A549 (cell line): ENCODE results near the gene FKBP1A. TPM values are rescaled to one million over a fixed set of nuclear protein-coding genes. Genes with fewer than 3 reads are reported as not detected.

ENCODE experiments used
- ATAC-seq, 2 experiments: fragments of 200-7000 bp in 1 of 2; fragments of >200 bp in 1 of 2; cut with Nextera tagmentation in 1 of 2; cut with Tn5 transposase in 1 of 2; 3 replicates each; pipeline versions ENCODE4 v1.8.0 to v1.9.1; 2018 to 2020; ENCODE audit warnings: mild to moderate bottlenecking in 1 of 2, moderate library complexity in 1 of 2
- CTCF ChIA-PET: fragments of 300-600 bp; sonication (Branson Sonifier 250); formaldehyde crosslinking; extraction: SDS; loops from one replicate; lab custom pipeline; 2021; ENCODE audit warnings: antibody characterized with exemption, inconsistent platforms; lab: Yijun Ruan, JAX
- POLR2A ChIA-PET: fragments of 350-600 bp; formaldehyde crosslinking; extraction: SDS; loops from one replicate; lab custom pipeline; 2021; ENCODE audit warnings: antibody characterized with exemption, inconsistent platforms; lab: Yijun Ruan, JAX
- DNase-seq, 2 experiments: peaks; one replicate each; pipeline versions ENCODE4 v3.0.0 to v3.0.0-alpha.2; 2011 to 2016; ENCODE audit warnings: low read depth in 1 of 2, low spot score in 1 of 2
- FAIRE-seq: peaks from 2 replicates; lab custom pipeline; 2011; peaks lifted over from hg19 to GRCh38; lab: Jason Lieb, UNC
- H3K27ac ChIP-seq, 2 experiments: fragments of >200 bp; sonication (Bioruptor Twin); formaldehyde crosslinking; 3 replicates each; pipeline ENCODE4 v1.5.1; 2016 to 2017
- H3K4me1 ChIP-seq: fragments of >200 bp; sonication (Bioruptor Twin); formaldehyde crosslinking; 3 replicates; pipeline ENCODE4 v1.6.1; 2016
- H3K4me2 ChIP-seq: fragments of >200 bp; sonication (Bioruptor Twin); formaldehyde crosslinking; 3 replicates; pipeline ENCODE4 v1.6.1; 2016
- H3K4me3 ChIP-seq: fragments of >200 bp; sonication (Bioruptor Twin); formaldehyde crosslinking; 3 replicates; pipeline ENCODE4 v1.5.1; 2016
- H3K9me3 ChIP-seq: fragments of >200 bp; sonication (Bioruptor Twin); formaldehyde crosslinking; 3 replicates; pipeline ENCODE4 v1.6.1; 2016
- CBX2 ChIP-seq: fragments of 200-600 bp; sonication (generic); IDR thresholded peaks from 2 replicates; pipeline ENCODE4 v1.6.1; 2016; ENCODE audit warnings: low read depth, mild to moderate bottlenecking, borderline replicate concordance
- CEBPB ChIP-seq, 2 experiments: fragments of >200 bp in 1 of 2; sonication (Bioruptor Twin) in 1 of 2; formaldehyde crosslinking in 1 of 2; IDR thresholded peaks; 2 replicates each; pipeline ENCODE4 v1.6.1; 2012 to 2016
- EHF ChIP-seq: fragments of 250-450 bp; sonication (Bioruptor Pico); IDR thresholded peaks from 2 replicates; pipeline ENCODE4 v1.5.0; 2020; ENCODE audit warnings: mild to moderate bottlenecking
- FOSL2 ChIP-seq, 2 experiments: fragments of 450-650 bp in 1 of 2; fragments of >200 bp in 1 of 2; sonication (Bioruptor Twin) in 1 of 2; formaldehyde crosslinking; IDR thresholded peaks; 2 replicates each; pipeline versions ENCODE4 v1.5.0 to v1.6.1; 2016 to 2020; ENCODE audit warnings: mild to moderate bottlenecking in 1 of 2, moderate library complexity in 1 of 2
- GATA3 ChIP-seq: IDR thresholded peaks from 2 replicates; pipeline ENCODE4 v1.6.1; 2012; ENCODE audit warnings: borderline replicate concordance
- HEYL ChIP-seq: fragments of 250-450 bp; sonication (Bioruptor Pico); IDR thresholded peaks from 2 replicates; pipeline ENCODE4 v1.8.0; 2021; ENCODE audit warnings: mild to moderate bottlenecking, moderate library complexity
- JUN ChIP-seq, 2 experiments: fragments of >200 bp; sonication (Bioruptor Twin); formaldehyde crosslinking; IDR thresholded peaks; 2 replicates in 1 of 2; 3 replicates in 1 of 2; pipeline ENCODE4 v1.6.1; 2016 to 2017
- JUNB ChIP-seq: fragments of >200 bp; sonication (Bioruptor Twin); formaldehyde crosslinking; IDR thresholded peaks from 2 replicates; pipeline ENCODE4 v1.6.1; 2016
- KDM5A ChIP-seq: fragments of 200-600 bp; sonication (generic); IDR thresholded peaks from 2 replicates; pipeline ENCODE4 v1.6.1; 2016; ENCODE audit warnings: antibody characterized with exemption, mild to moderate bottlenecking
- MAFK ChIP-seq: fragments of 450-650 bp; IDR thresholded peaks from 2 replicates; pipeline ENCODE4 v1.6.1; 2014; ENCODE audit not compliant: partially characterized antibody
- MAX ChIP-seq: IDR thresholded peaks from 2 replicates; pipeline ENCODE4 v1.6.1; 2012
- RARB ChIP-seq: fragments of 250-450 bp; sonication (Bioruptor Pico); IDR thresholded peaks from 2 replicates; pipeline ENCODE4 v1.8.0; 2021; ENCODE audit warnings: mild to moderate bottlenecking, moderate library complexity
- REST ChIP-seq: fragments of 200-600 bp; sonication (generic); IDR thresholded peaks from 2 replicates; pipeline ENCODE4 v1.6.1; 2016; ENCODE audit warnings: antibody characterized with exemption, mild to moderate bottlenecking, moderate library complexity
- SREBF2 ChIP-seq: fragments of 450-650 bp; IDR thresholded peaks from 2 replicates; pipeline ENCODE4 v1.6.1; 2014; ENCODE audit warnings: mild to moderate bottlenecking, moderate library complexity
- TFCP2L1 ChIP-seq: fragments of 250-450 bp; sonication (Bioruptor Pico); IDR thresholded peaks from 2 replicates; pipeline ENCODE4 v1.5.0; 2021; ENCODE audit warnings: mild to moderate bottlenecking
- WGBS: methylation state at CpG from one replicate; pipeline ENCODE4 v1.1.6; 2017; ENCODE audit errors: missing lambda C conversion rate; 5-methylcytosine and 5-hydroxymethylcytosine counted together
- polyA plus RNA-seq, 4 experiments: library from polyadenylated mRNA; depleted of rRNA in 3 of 4; stranded (reverse); fragments of >200 nt; fragmentation: RNase III in 1 of 4; extraction: RNeasy Plus Mini Kit Qiagen cat#74134 plus additional on column Dnase treatment in 1 of 4; gene quantifications; 2 replicates in 3 of 4; 3 replicates in 1 of 4; pipeline ENCODE4 v1.2.3, GENCODE V29; 2011 to 2017
- TF ChIP-seq, protein P1 (sequence below): IDR thresholded peaks from 2 replicates; pipeline ENCODE4 v1.6.1; 2012
- TF ChIP-seq, protein P2 (sequence below): fragments of >200 bp; sonication (Bioruptor Twin); formaldehyde crosslinking; IDR thresholded peaks from 2 replicates; pipeline ENCODE4 v1.6.1; 2016
- TF ChIP-seq, protein P3 (sequence below): fragments of >200 bp; sonication (Bioruptor Twin); formaldehyde crosslinking; IDR thresholded peaks from 3 replicates; pipeline ENCODE4 v1.5.1; 2016
- TF ChIP-seq, protein P4 (sequence below): IDR thresholded peaks from 2 replicates; pipeline ENCODE4 v1.6.1; 2012; ENCODE audit warnings: low read depth, borderline replicate concordance

Gene FKBP1A
- polyA plus RNA-seq, 2 of the 4 experiments (the other 2 are of a cell fraction) = 385 to 535 TPM

DNA sequence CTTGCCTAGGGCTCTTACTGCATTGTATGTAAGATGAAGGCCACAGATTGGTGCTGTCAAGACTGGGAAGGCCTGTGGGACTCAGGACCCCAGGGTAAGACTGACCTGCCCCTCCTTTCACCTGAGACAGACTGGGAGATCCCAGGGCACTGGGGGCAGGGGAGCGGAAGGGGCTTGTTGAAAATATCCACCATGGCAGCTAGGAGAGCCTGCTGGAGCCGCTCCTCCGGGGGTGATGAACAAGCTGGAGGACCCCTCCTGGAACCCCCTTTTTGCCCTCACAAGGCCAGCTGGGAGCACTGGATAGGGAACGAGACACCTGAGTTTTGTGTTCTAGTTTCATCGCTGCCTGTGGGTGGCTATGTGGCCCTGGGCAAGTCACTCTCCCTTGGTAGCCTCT lies 54.8 kb downstream of the FKBP1A start (continued):
- TF ChIP-seq, protein P1, sequence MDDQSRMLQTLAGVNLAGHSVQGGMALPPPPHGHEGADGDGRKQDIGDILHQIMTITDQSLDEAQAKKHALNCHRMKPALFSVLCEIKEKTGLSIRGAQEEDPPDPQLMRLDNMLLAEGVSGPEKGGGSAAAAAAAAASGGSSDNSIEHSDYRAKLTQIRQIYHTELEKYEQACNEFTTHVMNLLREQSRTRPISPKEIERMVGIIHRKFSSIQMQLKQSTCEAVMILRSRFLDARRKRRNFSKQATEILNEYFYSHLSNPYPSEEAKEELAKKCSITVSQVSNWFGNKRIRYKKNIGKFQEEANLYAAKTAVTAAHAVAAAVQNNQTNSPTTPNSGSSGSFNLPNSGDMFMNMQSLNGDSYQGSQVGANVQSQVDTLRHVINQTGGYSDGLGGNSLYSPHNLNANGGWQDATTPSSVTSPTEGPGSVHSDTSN = no peak

- CTCF ChIA-PET = interaction anchor here (1.2 to 1.5 kb wide), 3 partner anchors 10 to 47 kb away, joined by 3 to 4 read pairs (median 3); no protein-coding TSS in a partner anchor
- WGBS = 82% methylated on average over 5 of the region's 5 CpGs
- no peaks in the 10 kb centered on the region for H3K9me3 ChIP-seq
- H3K27ac ChIP-seq = no peak overlapping the region
- peaks cover 5% of the 10 kb centered on the region; the same call in 2 of the 3 replicates for H3K4me1 ChIP-seq
- POLR2A ChIA-PET = no interaction called here
- ATAC-seq (no peak), DNase-seq (no peak), FAIRE-seq (no peak)
- H3K4me3 ChIP-seq = no peak overlapping the region
- no peak overlapping the region for H3K4me2 ChIP-seq
- TF ChIP-seq JUN (IDR thresholded peaks at IDR 0.05) (no peak), FOSL2 (IDR thresholded peaks at IDR 0.05) (no peak), FOSL2 (CRISPR knock-in tag; IDR thresholded peaks at IDR 0.05) (no peak)
- TF ChIP-seq, protein P2, sequence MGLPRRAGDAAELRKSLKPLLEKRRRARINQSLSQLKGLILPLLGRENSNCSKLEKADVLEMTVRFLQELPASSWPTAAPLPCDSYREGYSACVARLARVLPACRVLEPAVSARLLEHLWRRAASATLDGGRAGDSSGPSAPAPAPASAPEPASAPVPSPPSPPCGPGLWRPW = no peak
These were observed 55.4 kb downstream of the FKBP1A start for GRCh38 chr20:1337441-1337840.

DNA sequence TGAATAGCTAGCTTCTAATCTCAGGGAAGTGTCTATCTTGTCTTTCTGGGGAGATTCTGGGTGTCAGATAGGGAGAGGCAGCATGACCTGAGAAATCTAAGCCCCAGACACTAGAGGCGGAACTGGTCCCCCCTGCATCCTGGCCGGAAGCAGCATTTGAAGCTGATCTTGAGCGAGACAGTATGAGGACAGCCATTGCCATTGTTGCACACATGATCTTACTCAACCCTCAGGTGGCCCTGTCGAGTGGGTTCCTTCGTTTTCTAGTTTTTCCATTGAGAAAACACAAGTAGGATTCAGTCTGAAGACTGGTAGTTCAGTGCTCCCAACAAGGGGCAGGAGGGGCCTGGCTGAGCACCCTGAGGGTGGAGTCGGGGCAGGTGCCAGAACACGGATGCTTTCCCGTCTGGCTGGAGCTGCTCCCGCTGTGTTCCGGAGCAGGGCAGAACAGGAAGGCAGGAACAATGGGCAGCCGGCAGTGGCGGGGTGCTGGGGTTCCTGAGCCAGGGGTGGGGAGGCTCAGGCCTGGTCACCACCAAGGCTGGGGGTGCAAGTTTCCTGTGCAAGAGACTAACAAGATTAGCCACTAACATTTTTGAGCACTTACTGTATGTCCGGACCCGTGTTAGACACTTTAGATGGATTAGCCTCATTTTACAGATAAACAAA lies 56.0 kb downstream of the FKBP1A start:
- WGBS = 86% methylated on average over 14 of the region's 14 CpGs

DNA sequence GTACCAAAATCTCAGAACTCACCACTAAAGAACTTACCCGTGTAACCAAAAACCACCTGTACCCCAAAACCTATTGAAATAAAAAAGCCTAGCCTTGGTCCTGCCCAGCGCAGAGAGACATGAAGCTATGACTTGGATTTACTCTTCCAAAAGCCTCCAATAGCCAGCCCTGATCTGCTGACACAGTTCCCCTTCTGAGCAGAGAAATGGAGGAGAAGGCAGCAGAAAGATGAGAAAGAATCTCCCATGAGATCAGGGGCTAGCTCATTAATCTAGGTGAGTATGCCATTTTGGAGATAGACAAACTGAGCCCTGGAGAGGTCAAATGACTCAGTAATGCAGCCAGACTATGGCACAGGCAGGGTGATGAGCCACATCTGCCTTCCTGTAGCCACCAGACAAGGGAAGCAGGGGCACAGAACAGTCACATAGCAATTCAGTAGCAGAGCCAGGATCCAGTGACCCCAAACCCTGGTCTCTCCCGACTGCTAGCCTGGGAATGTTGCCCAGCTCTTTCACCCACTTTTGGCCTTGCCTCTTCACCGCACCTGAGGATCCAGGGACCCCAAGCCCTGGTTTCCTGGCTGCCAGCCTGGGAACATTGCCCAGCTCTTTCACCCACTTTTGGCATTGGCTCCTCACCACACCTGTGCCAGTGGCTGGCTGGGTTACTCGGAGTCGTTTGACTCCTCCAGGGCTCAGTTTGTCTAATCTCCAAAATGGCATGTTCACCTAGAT lies 56.7 kb downstream of the FKBP1A start:
- no peak for TF ChIP-seq REST
- TF ChIP-seq HEYL (CRISPR knock-in tag) = no peak
- no peak for TF ChIP-seq TFCP2L1 (CRISPR knock-in tag)
- no peak for TF ChIP-seq EHF (CRISPR knock-in tag)
- TF ChIP-seq CEBPB (IDR thresholded peaks at IDR 0.05) = no peak
- no peak for TF ChIP-seq RARB (CRISPR knock-in tag)
- no peak for TF ChIP-seq KDM5A
- TF ChIP-seq, protein P3, sequence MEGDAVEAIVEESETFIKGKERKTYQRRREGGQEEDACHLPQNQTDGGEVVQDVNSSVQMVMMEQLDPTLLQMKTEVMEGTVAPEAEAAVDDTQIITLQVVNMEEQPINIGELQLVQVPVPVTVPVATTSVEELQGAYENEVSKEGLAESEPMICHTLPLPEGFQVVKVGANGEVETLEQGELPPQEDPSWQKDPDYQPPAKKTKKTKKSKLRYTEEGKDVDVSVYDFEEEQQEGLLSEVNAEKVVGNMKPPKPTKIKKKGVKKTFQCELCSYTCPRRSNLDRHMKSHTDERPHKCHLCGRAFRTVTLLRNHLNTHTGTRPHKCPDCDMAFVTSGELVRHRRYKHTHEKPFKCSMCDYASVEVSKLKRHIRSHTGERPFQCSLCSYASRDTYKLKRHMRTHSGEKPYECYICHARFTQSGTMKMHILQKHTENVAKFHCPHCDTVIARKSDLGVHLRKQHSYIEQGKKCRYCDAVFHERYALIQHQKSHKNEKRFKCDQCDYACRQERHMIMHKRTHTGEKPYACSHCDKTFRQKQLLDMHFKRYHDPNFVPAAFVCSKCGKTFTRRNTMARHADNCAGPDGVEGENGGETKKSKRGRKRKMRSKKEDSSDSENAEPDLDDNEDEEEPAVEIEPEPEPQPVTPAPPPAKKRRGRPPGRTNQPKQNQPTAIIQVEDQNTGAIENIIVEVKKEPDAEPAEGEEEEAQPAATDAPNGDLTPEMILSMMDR = no peak
- no peak for TF ChIP-seq GATA3
- no peak for TF ChIP-seq JUNB
- TF ChIP-seq, protein P4, sequence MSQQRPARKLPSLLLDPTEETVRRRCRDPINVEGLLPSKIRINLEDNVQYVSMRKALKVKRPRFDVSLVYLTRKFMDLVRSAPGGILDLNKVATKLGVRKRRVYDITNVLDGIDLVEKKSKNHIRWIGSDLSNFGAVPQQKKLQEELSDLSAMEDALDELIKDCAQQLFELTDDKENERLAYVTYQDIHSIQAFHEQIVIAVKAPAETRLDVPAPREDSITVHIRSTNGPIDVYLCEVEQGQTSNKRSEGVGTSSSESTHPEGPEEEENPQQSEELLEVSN = no peak
- no peak for TF ChIP-seq MAX
- TF ChIP-seq JUN (IDR thresholded peaks at IDR 0.05) = no peak
- no peak for TF ChIP-seq MAFK
- TF ChIP-seq, all 56 proteins: peak for 0
- ATAC-seq (no peak), FAIRE-seq (no peak), DNase-seq (no peak)
- POLR2A ChIA-PET = interaction anchor here (0.8 kb wide), 1 partner anchor 11 kb away, joined by 3 read pairs; no protein-coding TSS in a partner anchor
- Histone ChIP-seq H3K4me1 (peaks cover 5% of the 10 kb centered on the region; the same call in 2 of the 3 replicates), H3K27ac (no peak overlapping the region), H3K4me2 (no peak overlapping the region), H3K4me3 (no peak overlapping the region), H3K9me3 (no peaks in the 10 kb centered on the region)
- CTCF ChIA-PET = interaction anchor here (0.9 to 1.6 kb wide), 5 partner anchors 38 to 168 kb away, joined by 3 to 5 read pairs (median 3); no protein-coding TSS in a partner anchor
- WGBS = 91% methylated on average over 6 of the region's 6 CpGs

More for the DNA sequence above, 56.0 kb downstream of the FKBP1A start:
- no peak for FAIRE-seq
- no peak for ATAC-seq
- peaks cover 5% of the 10 kb centered on the region; the same call in 2 of the 3 replicates for H3K4me1 ChIP-seq
- no peak for DNase-seq
- ChIA-PET POLR2A (interaction anchor here (0.8 kb wide), 1 partner anchor 11 kb away, joined by 3 read pairs; no protein-coding TSS in a partner anchor), CTCF (interaction anchor here (0.9 to 1.6 kb wide), 4 partner anchors 37 to 167 kb away, joined by 3 to 5 read pairs (median 4); no protein-coding TSS in a partner anchor)
- H3K4me2 ChIP-seq = no peak overlapping the region
- no peak overlapping the region for H3K27ac ChIP-seq
- no peaks in the 10 kb centered on the region for H3K9me3 ChIP-seq
- TF ChIP-seq, protein P4 = no peak
- no peak for TF ChIP-seq CBX2
- TF ChIP-seq SREBF2 = no peak
- TF ChIP-seq RARB (CRISPR knock-in tag) = no peak
- H3K4me3 ChIP-seq = no peak overlapping the region
